Measurements from ENCODE around the gene SPO11. TPM values are rescaled to one million over a fixed set of nuclear protein-coding genes. Genes with fewer than 3 reads are reported as not detected.

Gene SPO11
- total and polyA plus RNA-seq, 2 of the 4 experiments (the other 2 are of a cell fraction): not detected

GRCh38 chr20:57298457-57298856, 31.1 kb upstream of the SPO11 start:
- ATAC-seq (ENCODE audit: low read depth): no peak

More at GRCh38 chr20:57298457-57298856, 31.1 kb upstream of the SPO11 start:
- Histone ChIP-seq H3K4me2 (ENCODE audit: low read depth, low read length) (no peak overlapping the region), H3K9ac (ENCODE audit: low read depth, low read length) (no peak overlapping the region), H3K79me1 (ENCODE audit: low read depth in 1 of 2, low read length in 2 of 2) (no peaks in the 10 kb centered on the region), H3K56ac (ENCODE audit: extremely low read depth, insufficient read depth, low read length) (no peak overlapping the region), H2BK15ac (ENCODE audit: low read depth, low read length) (no peak overlapping the region), H3K27ac (ENCODE audit: insufficient read depth, low read length) (no peak overlapping the region), H3K4me3 (ENCODE audit: insufficient read depth, low read depth, low read length) (no peak overlapping the region), H3K14ac (replicated peaks; ENCODE audit: low read depth, low read length) (no peak overlapping the region), H4K8ac (ENCODE audit: low read depth in 2 of 2, low read length in 2 of 2) (no peak overlapping the region), H3K23ac (ENCODE audit: low read depth, low read length) (no peak overlapping the region), H4K20me1 (ENCODE audit: insufficient read depth, low read length) (no peaks in the 10 kb centered on the region), H2AK9ac (replicated peaks; ENCODE audit: low read depth, low read length, poor library complexity) (no peak overlapping the region), H2BK120ac (ENCODE audit: low read depth, low read length) (no peak overlapping the region), H2AFZ (replicated peaks; ENCODE audit: low read length, poor library complexity) (no peak overlapping the region), H4K91ac (ENCODE audit: insufficient read depth, low read depth, low read length) (no peak overlapping the region), H3K4me1 (ENCODE audit: control insufficient read depth, insufficient read depth, low read length) (no peaks in the 10 kb centered on the region), H3K36me3 (ENCODE audit: control insufficient read depth, insufficient read depth, low read length) (no peaks in the 10 kb centered on the region), H3K18ac (ENCODE audit: low read depth, low read length) (no peak overlapping the region), H3K27me3 (ENCODE audit: control insufficient read depth, insufficient read depth, low read length) (peaks cover 3% of the 10 kb centered on the region), H3K4ac (ENCODE audit: low read depth, low read length) (no peak overlapping the region), H4K5ac (ENCODE audit: low read depth, low read length) (no peak overlapping the region), H3K9me3 (ENCODE audit: control insufficient read depth, insufficient read depth, low read length) (no peaks in the 10 kb centered on the region), H2AK5ac (ENCODE audit: low read depth, low read length) (no peak overlapping the region), H2BK20ac (ENCODE audit: low read depth, low read length) (no peak overlapping the region), H2BK5ac (ENCODE audit: low read depth, low read length, poor library complexity, severe bottlenecking) (no peak overlapping the region), H3K9me1 (ENCODE audit: insufficient read depth, low read length) (no peaks in the 10 kb centered on the region)
- TF ChIP-seq CEBPB (IDR thresholded peaks at IDR 0.05; ENCODE audit: low read depth, low read length) (no peak), MXI1 (IDR thresholded peaks at IDR 0.05; ENCODE audit: borderline replicate concordance, low read depth, low read length) (no peak), SMC3 (IDR thresholded peaks at IDR 0.05; ENCODE audit: low read depth, low read length) (no peak), CHD1 (IDR thresholded peaks at IDR 0.05; ENCODE audit: low read depth, low read length) (no peak), BHLHE40 (IDR thresholded peaks at IDR 0.05; ENCODE audit: low read depth, low read length) (no peak), FOS (IDR thresholded peaks at IDR 0.05; ENCODE audit: low read depth, low read length) (no peak), NFE2L2 (IDR thresholded peaks at IDR 0.05; ENCODE audit: low read depth, low read length) (no peak), MAZ (IDR thresholded peaks at IDR 0.05; ENCODE audit: borderline replicate concordance, low read depth, low read length) (no peak), RAD21 (IDR thresholded peaks at IDR 0.05; ENCODE audit: low read length) (no peak), CTCF (conservative IDR thresholded peaks at IDR 0.05; ENCODE audit: low read depth, low read length) (no peak), USF2 (IDR thresholded peaks at IDR 0.05; ENCODE audit: low read depth, low read length) (no peak), ELK1 (IDR thresholded peaks at IDR 0.05; ENCODE audit: borderline replicate concordance, low read depth, low read length) (no peak), RFX5 (IDR thresholded peaks at IDR 0.05; ENCODE audit: low read depth, low read length) (no peak), MAFK (IDR thresholded peaks at IDR 0.05; ENCODE audit: low read depth, low read length) (no peak), POLR2A (IDR thresholded peaks at IDR 0.05; ENCODE audit: low read depth, low read length) (no peak), RCOR1 (IDR thresholded peaks at IDR 0.05; ENCODE audit: insufficient replicate concordance, low read length) (no peak)
- BruUV-seq (replicated peaks): no TSS peak
- ChIA-PET CTCF (no interaction called here), POLR2A (ENCODE audit: unreplicated experiment) (no interaction called here)
- WGBS, 2 experiments (ENCODE audit: extremely low coverage in 2 of 2, insufficient read length in 1 of 2): no CpG with 5 or more reads among the region's 4 CpGs
- no peak for DNase-seq
- intact Hi-C loops (cut with micrococcal nuclease): no loop called here
- in situ Hi-C loops (cut with MboI; ENCODE audit: low sequenced_read_pairs): no loop called here
- dilution Hi-C loops (cut with HindIII; ENCODE audit: low sequenced_read_pairs, unreplicated experiment): no loop called here

Measured in IMR-90 (cell line).